ENCODE data around the gene FYB1.
A peak's percentile ranks its signal among the peaks of the same experiment; 100 is the strongest.

FYB1 gene

GRCh38 chr5:39083968-39084367, 135.4 kb downstream of the FYB1 start:
- DNase-seq (ENCODE audit: low read depth in 2 of 2), result no peak

- no peak for DNase-seq (ENCODE audit: low read depth in 2 of 2)
Observed at GRCh38 chr5:39082995-39083394, 136.4 kb downstream of the FYB1 start.

- no peak for DNase-seq (ENCODE audit: low read depth in 2 of 2)
Observed at GRCh38 chr5:39080597-39081204, 138.7 kb downstream of the FYB1 start.

GRCh38 chr5:39080168-39080567, 139.2 kb downstream of the FYB1 start:
- no peak for DNase-seq (ENCODE audit: low read depth in 2 of 2)

GRCh38 chr5:39079147-39079546, 140.2 kb downstream of the FYB1 start:
- no peak for DNase-seq (ENCODE audit: low read depth in 2 of 2)

- DNase-seq (ENCODE audit: low read depth in 2 of 2), result no peak
Observed at GRCh38 chr5:39076757-39077728, 142.3 kb downstream of the FYB1 start.

- no peak for DNase-seq (ENCODE audit: low read depth in 2 of 2)
Observed at GRCh38 chr5:39076101-39076756, 143.1 kb downstream of the FYB1 start.

GRCh38 chr5:39074017-39074814, 145.1 kb downstream of the FYB1 start, which contains the start of gene RICTOR:
RICTOR (minus strand) TSS chr5:39074399; CDS start chr5:39074377, 22 bp downstream.
- DNase-seq (ENCODE audit: low read depth in 2 of 2), result peak; percentile 65

GRCh38 chr5:39073767-39074016, 145.7 kb downstream of the FYB1 start:
- DNase-seq (ENCODE audit: low read depth in 2 of 2), result no peak

- DNase-seq (ENCODE audit: low read depth in 2 of 2), result no peak
Observed at GRCh38 chr5:39072925-39073766, 146.2 kb downstream of the FYB1 start.

GRCh38 chr5:39068099-39068498, 151.3 kb downstream of the FYB1 start:
- DNase-seq (ENCODE audit: low read depth in 2 of 2), result no peak

- DNase-seq (ENCODE audit: low read depth in 2 of 2), result no peak
Observed at GRCh38 chr5:39064450-39064849, 154.9 kb downstream of the FYB1 start.

GRCh38 chr5:39063037-39063436, 156.3 kb downstream of the FYB1 start:
- DNase-seq (ENCODE audit: low read depth in 2 of 2), result no peak

- no peak for DNase-seq (ENCODE audit: low read depth in 2 of 2)
Observed at GRCh38 chr5:39062530-39062929, 156.8 kb downstream of the FYB1 start.

- no peak for DNase-seq (ENCODE audit: low read depth in 2 of 2)
Observed at GRCh38 chr5:39062104-39062503, 157.3 kb downstream of the FYB1 start.

- no peak for DNase-seq (ENCODE audit: low read depth in 2 of 2)
Observed at GRCh38 chr5:39059064-39059463, 160.3 kb downstream of the FYB1 start.

- DNase-seq (ENCODE audit: low read depth in 2 of 2), result no peak
Observed at GRCh38 chr5:39058178-39058921, 161.0 kb downstream of the FYB1 start.

GRCh38 chr5:39057734-39058133, 161.6 kb downstream of the FYB1 start:
- no peak for DNase-seq (ENCODE audit: low read depth in 2 of 2)

- no peak for DNase-seq (ENCODE audit: low read depth in 2 of 2)
Observed at GRCh38 chr5:39055768-39056398, 163.5 kb downstream of the FYB1 start.
